Heart right ventricle (tissue), 16 donors: ENCODE results near the gene SOX11. TPM values are rescaled to one million over a fixed set of nuclear protein-coding genes. Genes with fewer than 3 reads are reported as not detected.

ENCODE experiments used
- ATAC-seq, 8 donors: fragments of 200-7000 bp; cut with Tn5 transposase; one replicate each; pipeline ENCODE4 v1.9.1; 2020; ENCODE audit warnings: mild to moderate bottlenecking in 8 of 8, moderate library complexity in 8 of 8, moderate number of reproducible peaks in 1 of 8
- DNase-seq, 2 donors: peaks; one replicate each; pipeline ENCODE4 v3.0.0-alpha.2; 2020
- H3K27ac ChIP-seq, 10 donors: fragments of 200-600 bp; sonication (generic) in 2 of 10; one replicate each; pipeline versions ENCODE4 v1.5.0 to v1.8.0; 2020 to 2022; ENCODE audit warnings: mild to moderate bottlenecking in 3 of 10
- H3K27me3 ChIP-seq, 7 donors: fragments of 200-600 bp; one replicate each; pipeline ENCODE4 v1.8.0; 2021 to 2022; ENCODE audit warnings: mild to moderate bottlenecking in 2 of 7
- H3K36me3 ChIP-seq, 9 donors: fragments of 200-600 bp; sonication (generic) in 1 of 9; one replicate each; pipeline versions ENCODE4 v1.5.0 to v1.8.0; 2020 to 2022; ENCODE audit warnings: mild to moderate bottlenecking in 2 of 9
- H3K4me1 ChIP-seq, 9 donors: fragments of 200-600 bp; sonication (generic) in 1 of 9; one replicate each; pipeline versions ENCODE4 v1.5.0 to v1.8.0; 2020 to 2022; ENCODE audit warnings: mild to moderate bottlenecking in 4 of 9
- H3K4me3 ChIP-seq, 10 donors: fragments of 200-600 bp; sonication (generic) in 2 of 10; one replicate each; pipeline versions ENCODE4 v1.5.0 to v1.8.0; 2020 to 2022; ENCODE audit warnings: mild to moderate bottlenecking in 7 of 10, moderate library complexity in 2 of 10
- H3K9me3 ChIP-seq, 11 donors: fragments of 200-600 bp in 10 of 11; sonication (generic) in 2 of 11; one replicate each; pipeline versions ENCODE4 v1.5.0 to v1.8.0; 2013 to 2022; ENCODE audit warnings: mild to moderate bottlenecking in 2 of 11, control low read depth in 1 of 11, moderate library complexity in 1 of 11
- CTCF ChIP-seq, 9 donors: fragments of 200-600 bp; sonication (generic) in 2 of 9; IDR thresholded peaks; one replicate each; pipeline versions ENCODE4 v1.5.0 to v1.8.0; 2021 to 2022; ENCODE audit warnings: antibody characterized with exemption in 9 of 9, mild to moderate bottlenecking in 5 of 9, moderate library complexity in 1 of 9
- WGBS, 2 donors: extraction: QIAGEN DNeasy Blood & Tissue Kit; methylation state at CpG; one replicate each; pipeline ENCODE4 v1.1.7; 2013; ENCODE audit warnings: inconsistent platforms in 1 of 2; 5-methylcytosine and 5-hydroxymethylcytosine counted together
- intact Hi-C, 10 donors: fragments of 100-400 bp; cut with DNase I; formaldehyde crosslinking; loops; one replicate each; pipeline versions ENCODE4 v1.11.1 to v1.14.2; 2022
- polyA plus RNA-seq, 2 donors: library from polyadenylated mRNA; stranded (reverse); fragments of 200-250 nt; gene quantifications; one replicate each; pipeline ENCODE4 v1.2.3, GENCODE V29; 2013
- total RNA-seq, 10 donors: library from RNA; stranded (reverse); fragmentation: NEBNext Ultra II Directional in 3 of 10; extraction: Animal tissue kit (Norgen Biotek cat#: 25700) in 3 of 10; gene quantifications; one replicate each; pipeline versions ENCODE4 v1.2.1 to v1.2.4, GENCODE V29; 2021 to 2023
- donor health status: Arrhythmogenic right ventricular cardiomyopathy.
- donor health status: ischemic (EF 13 %, LVEDD 7.1; RV severe dilation, severe dysfunction).
- donor health status: healthy with polysubstance abuse.
- donor health status: DM: no; HTN: yes; CAD: no.
- donor health status: DM: no; HTN: no; CAD: no.
- donor health status: ischemic (EF 25% LVEDD 6.9; RV normal size, moderate dysfunction).
- donor health status: ischemic (EF 25% LVEDD 5.7; RV mildly dilated, moderate dysfunction).
- donor health status: healthy.
- donor health status: DM: yes; HTN: yes; CAD: no.
- donor health status: Ischemic cardiomyopathy.
- donor health status: ischemic (EF 35%, LVEDD 5.7; RV mildly dilated, moderate dysfunction).
- donor health status: nonischemic (EF 11% LVEDD 7.7; RV severe dilation, severe dysfunction).
- donor health status: DM: yes; HTN: yes; CAD: no.
- donor health status: PGD.
- donor health status: ischemic (EF 29% LVEDD 5.4; RV normal size, mild dysfunction).
- donor health status: nonischemic (EF 23%, LVEDD 6.1; RV moderate dilation, normal function).

Gene SOX11
- total and polyA plus RNA-seq, 12 donors, result 0.25 to 5.8 (median 1.3) TPM

DNA sequence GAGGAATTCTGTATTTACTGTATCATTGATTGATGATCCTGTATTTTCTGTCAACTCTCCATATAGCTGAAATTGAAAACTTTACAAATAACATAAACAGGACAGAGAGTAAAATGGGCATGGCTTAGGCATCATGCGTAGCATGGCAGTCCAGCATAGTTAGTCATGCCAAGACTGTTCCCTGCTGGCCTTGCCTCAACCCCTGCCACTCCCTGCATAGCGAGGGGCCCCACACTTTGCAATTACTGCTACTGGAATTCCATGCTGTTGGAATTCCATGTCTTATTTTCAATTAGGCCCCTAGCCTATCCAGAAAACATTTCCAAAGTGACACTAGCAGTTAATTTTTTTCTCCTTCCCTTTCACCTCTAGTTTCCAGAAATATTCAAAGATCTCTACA is 15.1 kb upstream of the SOX11 start:
- Histone ChIP-seq H3K4me3 (no peak overlapping the region), H3K9me3 (peaks cover 0 to 6% (median 0%) of the 10 kb centered on the region in 11 donors), H3K4me1 (peaks cover 0 to 6% (median 0%) of the 10 kb centered on the region in 9 donors), H3K27me3 (peaks cover 0 to 62% (median 35%) of the 10 kb centered on the region in 7 donors), H3K27ac (no peak overlapping the region), H3K36me3 (no peaks in the 10 kb centered on the region)
- 91 to 95% methylated on average over 2 of the region's 2 CpGs for WGBS, 2 donors
- no peak for TF ChIP-seq CTCF (IDR thresholded peaks at IDR 0.05)
- ATAC-seq, result no peak
- no peak for DNase-seq
- intact Hi-C loops, result no loop called here

GRCh38 chr2:5683471-5683870 is 8.7 kb upstream of the SOX11 start:
- no peak overlapping the region for H3K27ac ChIP-seq
- intact Hi-C loops, result loop anchor here in 1 of 10 donors (10.0 kb wide), 1 partner anchor 319 kb away; no protein-coding TSS in a partner anchor
- DNase-seq (no peak), ATAC-seq (peak in 1 of 8 donors; percentile 18)
- H3K9me3 ChIP-seq, result peaks cover 0 to 6% (median 0%) of the 10 kb centered on the region in 11 donors
- no peaks in the 10 kb centered on the region for H3K36me3 ChIP-seq
- H3K27me3 ChIP-seq, result peaks cover 0 to 32% (median 8%) of the 10 kb centered on the region in 7 donors
- WGBS, 2 donors, result 66 to 70% methylated on average over 6 of the region's 6 CpGs
- no peak for TF ChIP-seq CTCF (IDR thresholded peaks at IDR 0.05)
- no peaks in the 10 kb centered on the region for H3K4me1 ChIP-seq
- no peak overlapping the region for H3K4me3 ChIP-seq

- Histone ChIP-seq H3K4me3 (no peak overlapping the region), H3K36me3 (no peaks in the 10 kb centered on the region), H3K27me3 (peaks cover 0 to 45% (median 18%) of the 10 kb centered on the region in 7 donors), H3K4me1 (no peaks in the 10 kb centered on the region), H3K27ac (no peak overlapping the region), H3K9me3 (peaks cover 0 to 6% (median 0%) of the 10 kb centered on the region in 11 donors)
- TF ChIP-seq CTCF (IDR thresholded peaks at IDR 0.05), result no peak
- 70 to 75% methylated on average over 9 of the region's 9 CpGs for WGBS, 2 donors
- intact Hi-C loops, result loop anchor here in 1 of 10 donors (10.0 kb wide), 1 partner anchor 320 kb away; no protein-coding TSS in a partner anchor
- ATAC-seq (no peak), DNase-seq (no peak)
These were observed 7.0 kb upstream of the SOX11 start for GRCh38 chr2:5685225-5685624.

DNA sequence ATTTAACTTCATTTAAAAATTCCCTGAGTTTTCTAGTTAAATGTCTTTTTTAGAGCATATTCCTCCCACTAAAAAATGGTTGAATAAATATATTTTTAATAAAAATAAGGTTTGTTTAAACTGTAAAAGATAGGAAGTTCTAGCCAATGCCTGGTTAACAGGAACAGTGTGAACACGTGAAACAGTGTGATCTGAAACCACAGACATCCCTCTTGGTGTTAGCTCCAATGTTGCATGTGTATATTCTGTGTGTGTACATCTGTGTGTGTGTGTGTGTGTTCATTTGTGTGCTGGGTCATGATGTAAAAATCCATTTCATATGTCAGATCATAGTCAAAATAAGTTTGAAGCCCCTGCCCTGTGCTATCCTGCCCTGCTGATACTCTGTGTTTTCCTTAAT is 6.1 kb upstream of the SOX11 start:
- H3K4me3 ChIP-seq, result no peak overlapping the region
- intact Hi-C loops, result loop anchor here in 1 of 10 donors (10.0 kb wide), 1 partner anchor 321 kb away; no protein-coding TSS in a partner anchor
- 63 to 65% methylated on average over 1 of the region's 1 CpG for WGBS, 2 donors
- no peaks in the 10 kb centered on the region for H3K36me3 ChIP-seq
- H3K9me3 ChIP-seq, result peaks cover 0 to 2% (median 0%) of the 10 kb centered on the region in 11 donors
- ATAC-seq (no peak), DNase-seq (no peak)
- H3K27ac ChIP-seq, result no peak overlapping the region
- no peak for TF ChIP-seq CTCF (IDR thresholded peaks at IDR 0.05)
- H3K4me1 ChIP-seq, result no peaks in the 10 kb centered on the region
- peaks cover 0 to 54% (median 26%) of the 10 kb centered on the region in 7 donors for H3K27me3 ChIP-seq
